HG02870 (cell line): ENCODE data around the gene TRIM8.
"Not testable (repeated sequence)": the region's sequence is repeated elsewhere in the genome, so short reads cannot be mapped to it uniquely, and the experiment has no call there.

Source experiments
- ATAC-seq: cut with Tn5 transposase; IDR thresholded peaks from one replicate; pipeline ENCODE4 v1.9.1; 2021; ENCODE audit warnings: mild to moderate bottlenecking, moderate library complexity; ENCODE audit not compliant: unreplicated experiment

Gene TRIM8

GRCh38 chr10:102648889-102649796 lies 4.9 kb downstream of the TRIM8 start:
- no peak for ATAC-seq

DNA sequence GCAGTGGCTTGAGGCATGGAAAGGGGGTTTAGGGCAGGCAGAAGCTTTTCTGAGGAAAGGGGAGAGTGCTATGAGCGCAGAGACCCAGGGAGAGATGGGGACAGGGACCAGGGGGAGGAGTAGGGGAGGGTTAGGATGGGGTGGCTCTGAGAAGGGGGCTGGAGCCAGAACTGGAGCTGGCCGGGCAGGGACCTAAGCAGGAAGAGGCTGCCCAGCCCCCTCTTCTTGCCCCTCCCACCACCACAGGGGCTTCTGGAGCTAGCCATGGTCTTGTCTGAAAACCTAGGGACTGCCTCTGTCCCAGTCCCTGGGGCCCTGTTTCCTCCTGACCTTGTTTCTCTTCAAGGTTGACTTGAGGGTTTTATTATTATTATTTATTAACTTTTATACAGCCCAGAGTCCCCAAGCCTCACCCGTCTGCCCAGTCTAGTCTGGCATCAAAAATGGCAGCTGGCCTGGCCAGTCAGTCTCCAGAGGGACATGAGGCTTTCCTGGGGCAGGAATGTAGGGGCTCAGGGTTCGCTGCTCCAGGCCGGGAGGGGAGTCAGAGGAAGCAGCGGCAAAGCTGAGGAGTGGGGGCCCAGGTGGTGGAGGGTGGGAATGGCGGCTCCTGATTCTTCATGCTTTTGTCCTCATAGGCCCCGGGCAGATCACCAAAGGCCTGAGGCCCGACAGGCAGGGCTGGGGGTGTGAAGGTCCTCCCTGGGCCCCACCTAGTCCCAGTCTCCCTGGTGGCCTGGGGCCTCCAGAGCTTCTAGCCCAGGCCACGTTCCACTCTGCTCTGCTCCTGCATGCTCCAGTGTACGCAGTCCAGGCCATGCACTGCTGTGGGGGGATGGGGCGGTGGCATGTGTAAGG lies 5.7 kb downstream of the TRIM8 start:
- no peak for ATAC-seq

- ATAC-seq: no peak
Observed at GRCh38 chr10:102650655-102651454, 6.6 kb downstream of the TRIM8 start.

DNA sequence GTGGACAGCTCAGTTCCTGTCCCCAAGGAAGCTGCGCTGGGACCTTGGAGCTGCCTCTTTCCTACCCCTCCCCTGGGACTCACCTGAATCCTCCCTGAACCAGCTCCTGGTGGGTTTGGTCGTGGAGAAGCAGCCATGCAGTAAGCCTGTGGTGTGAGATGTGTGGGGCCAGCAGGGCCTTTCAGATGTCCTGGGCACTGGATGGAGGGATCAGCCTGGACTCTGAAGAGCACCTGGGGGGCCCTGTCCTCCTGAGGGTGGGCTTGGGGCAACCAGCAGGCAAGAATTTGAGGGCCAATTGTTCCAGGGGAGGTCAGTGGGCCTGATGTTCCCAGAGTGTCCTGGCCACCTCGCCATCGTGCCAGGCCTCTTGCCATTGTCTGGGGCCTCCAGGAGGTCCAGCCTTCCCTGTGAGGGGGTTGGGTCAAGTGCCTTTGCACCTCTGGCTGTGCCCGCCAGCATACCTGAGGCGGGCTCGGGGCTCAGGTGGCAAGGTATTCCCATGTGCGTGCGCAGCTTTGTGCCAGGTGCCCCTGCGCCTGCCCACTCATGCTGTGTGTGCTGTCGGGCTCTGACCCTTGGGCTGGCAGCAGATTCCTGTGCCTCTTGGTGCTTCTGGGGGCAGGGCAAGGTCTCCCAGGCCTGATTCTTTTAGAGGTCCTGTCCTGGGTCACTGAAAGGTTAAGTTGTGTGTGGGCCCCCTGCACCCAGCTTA lies 7.3 kb downstream of the TRIM8 start:
- ATAC-seq: no peak

- ATAC-seq: peak; percentile 55
Observed at GRCh38 chr10:102652170-102652916, 8.1 kb downstream of the TRIM8 start.

- no peak for ATAC-seq
Observed at GRCh38 chr10:102653060-102653459, 8.8 kb downstream of the TRIM8 start.

GRCh38 chr10:102654566-102654965 lies 10.3 kb downstream of the TRIM8 start:
- ATAC-seq: no peak

- ATAC-seq: no peak
Observed at GRCh38 chr10:102654969-102655368, 10.7 kb downstream of the TRIM8 start.

DNA sequence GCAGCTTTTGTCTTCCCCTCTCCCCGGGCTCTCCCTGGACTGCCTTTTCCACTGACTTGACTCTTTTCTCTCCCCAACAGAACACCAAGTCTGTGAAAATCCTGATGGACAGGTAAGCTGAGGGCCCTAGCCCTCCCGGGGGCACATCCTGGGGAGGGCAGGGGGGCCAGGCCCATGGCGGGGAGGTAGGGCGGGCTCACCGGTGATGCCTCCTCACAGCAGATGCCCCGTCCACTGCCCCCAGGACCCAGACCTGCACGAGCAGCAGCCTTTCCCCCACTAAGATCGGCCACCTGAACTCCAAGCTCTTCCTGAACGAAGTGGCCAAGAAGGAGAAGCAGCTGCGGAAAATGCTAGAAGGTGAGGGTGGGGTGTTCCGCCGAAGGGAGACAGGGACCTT lies 11.7 kb downstream of the TRIM8 start:
- ATAC-seq: no peak

DNA sequence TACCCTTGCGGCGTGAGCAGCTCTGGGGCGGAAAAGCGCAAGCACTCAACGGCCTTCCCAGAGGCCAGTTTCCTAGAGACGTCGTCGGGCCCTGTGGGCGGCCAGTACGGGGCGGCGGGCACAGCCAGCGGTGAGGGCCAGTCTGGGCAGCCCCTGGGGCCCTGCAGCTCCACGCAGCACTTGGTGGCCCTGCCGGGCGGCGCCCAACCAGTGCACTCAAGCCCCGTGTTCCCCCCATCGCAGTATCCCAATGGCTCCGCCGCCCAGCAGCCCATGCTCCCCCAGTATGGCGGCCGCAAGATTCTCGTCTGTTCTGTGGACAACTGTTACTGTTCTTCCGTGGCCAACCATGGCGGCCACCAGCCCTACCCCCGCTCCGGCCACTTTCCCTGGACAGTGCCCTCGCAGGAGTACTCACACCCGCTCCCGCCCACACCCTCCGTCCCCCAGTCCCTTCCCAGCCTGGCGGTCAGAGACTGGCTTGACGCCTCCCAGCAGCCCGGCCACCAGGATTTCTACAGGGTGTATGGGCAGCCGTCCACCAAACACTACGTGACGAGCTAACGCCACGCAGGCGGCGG lies 12.6 kb downstream of the TRIM8 start:
- ATAC-seq: no peak

DNA sequence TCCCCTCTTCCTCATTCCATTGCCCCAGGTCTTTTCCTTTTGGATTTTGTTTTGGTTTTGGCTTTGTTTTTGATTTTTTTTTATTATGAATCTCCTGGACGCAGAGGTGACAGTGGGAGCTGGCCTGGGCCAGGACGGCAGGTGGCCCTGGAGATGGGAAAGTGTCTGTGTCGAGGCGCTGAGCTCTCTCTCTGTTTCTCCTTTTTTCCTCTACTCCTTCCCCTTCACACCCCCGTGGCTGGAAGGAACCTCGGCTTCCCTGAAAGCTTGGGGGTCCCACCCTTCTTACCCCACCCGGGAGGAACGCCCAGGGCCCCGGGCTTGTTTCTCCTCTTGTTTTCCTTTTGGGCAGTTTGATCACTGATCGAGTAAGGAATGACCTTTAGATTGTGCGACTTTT lies 13.2 kb downstream of the TRIM8 start:
- ATAC-seq: no peak

DNA sequence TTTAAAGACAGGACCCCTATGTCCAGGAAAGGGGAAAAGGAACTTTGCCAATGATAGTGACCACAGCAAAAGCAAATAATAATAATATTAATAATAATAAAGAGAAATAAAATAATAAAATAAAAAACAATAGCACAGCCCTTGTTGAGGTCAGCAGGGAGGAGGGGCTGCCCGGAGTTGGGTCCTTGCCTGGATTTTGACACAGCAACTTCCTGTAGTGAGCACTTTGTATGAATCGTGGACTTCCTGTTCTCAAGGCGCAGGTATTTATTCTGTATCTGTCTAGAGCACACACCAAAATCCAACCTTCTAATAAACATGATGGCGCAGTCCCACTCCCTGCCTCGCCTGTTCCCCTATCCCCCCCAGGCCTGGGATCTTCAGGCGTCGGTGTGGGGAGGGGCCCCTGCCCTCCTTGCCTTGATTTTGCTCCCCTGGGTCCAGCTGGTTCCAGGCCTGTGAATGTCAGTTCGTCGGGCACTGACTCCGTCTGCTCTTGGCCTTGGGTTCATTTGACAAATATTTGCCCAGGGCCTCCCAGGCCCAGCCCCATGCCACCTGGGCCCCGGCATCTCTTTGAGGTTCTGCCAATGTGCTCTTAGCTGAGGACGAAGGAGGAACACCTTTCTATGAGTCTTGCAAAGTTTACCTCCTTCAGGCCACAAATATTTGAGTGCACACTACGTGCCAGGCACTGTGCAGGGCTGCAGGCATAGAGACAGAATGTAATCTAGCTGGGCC lies 13.9 kb downstream of the TRIM8 start:
- ATAC-seq: no peak

DNA sequence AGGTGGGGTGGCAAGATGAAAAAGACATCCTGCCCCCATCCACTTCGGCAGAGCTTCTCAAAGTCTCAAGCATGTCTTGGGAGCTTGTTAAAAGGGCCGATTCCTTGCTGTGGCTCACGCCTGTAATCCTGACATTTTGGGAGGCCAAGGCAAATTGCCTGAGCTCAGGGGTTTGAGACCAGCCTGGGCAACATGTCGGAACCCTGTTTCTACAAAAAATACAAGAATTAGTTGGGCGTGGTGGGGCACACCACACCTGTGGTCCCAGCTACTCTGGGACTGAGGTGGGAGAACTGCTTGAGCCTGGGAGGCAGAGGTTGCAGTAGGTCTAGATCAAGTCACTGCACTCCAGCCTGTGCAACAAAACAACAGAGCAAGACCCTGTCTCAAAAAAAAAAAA lies 14.5 kb downstream of the TRIM8 start:
- ATAC-seq: no peak

DNA sequence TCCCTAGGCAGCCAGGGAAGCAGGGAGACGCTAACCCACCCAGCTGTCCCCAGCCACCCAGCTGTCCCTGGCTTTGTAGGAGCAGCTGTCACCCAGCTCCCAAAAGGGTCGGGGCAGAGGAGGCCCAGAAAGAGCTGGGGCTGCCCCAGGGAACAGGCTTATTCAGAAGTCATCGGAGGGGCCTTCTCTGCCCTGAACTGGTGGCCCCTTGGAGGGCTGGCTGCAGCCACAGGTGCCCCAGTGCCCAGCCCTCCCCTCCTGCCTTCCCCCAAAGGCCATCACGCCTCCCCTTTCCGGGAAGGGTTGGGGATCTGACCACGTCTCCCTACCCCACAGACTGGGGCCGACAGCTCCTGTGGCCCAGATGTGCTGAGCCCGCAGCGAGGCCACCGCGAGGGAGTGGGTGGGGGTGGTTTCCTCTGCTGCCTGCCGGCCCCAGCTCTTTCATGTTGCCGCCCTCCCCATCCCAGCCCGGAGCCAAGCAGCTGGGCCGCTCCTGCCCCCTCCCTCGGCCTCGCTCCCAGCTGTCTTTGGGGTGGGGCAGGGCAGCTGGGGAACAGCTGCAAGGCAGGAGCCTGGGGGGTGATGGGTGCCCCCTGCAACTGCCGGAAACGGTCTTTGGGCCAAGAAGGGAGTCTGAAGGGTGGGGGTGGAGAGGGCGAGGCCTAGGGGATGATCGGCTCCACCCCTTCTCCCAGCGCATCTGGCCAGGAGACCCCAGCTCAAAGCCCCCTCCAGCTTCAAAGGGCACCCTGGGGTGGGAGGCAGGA lies 16.8 kb downstream of the TRIM8 start:
- peak; percentile 81 for ATAC-seq

GRCh38 chr10:102661658-102662028 lies 17.4 kb downstream of the TRIM8 start:
- ATAC-seq: peak; percentile 17

DNA sequence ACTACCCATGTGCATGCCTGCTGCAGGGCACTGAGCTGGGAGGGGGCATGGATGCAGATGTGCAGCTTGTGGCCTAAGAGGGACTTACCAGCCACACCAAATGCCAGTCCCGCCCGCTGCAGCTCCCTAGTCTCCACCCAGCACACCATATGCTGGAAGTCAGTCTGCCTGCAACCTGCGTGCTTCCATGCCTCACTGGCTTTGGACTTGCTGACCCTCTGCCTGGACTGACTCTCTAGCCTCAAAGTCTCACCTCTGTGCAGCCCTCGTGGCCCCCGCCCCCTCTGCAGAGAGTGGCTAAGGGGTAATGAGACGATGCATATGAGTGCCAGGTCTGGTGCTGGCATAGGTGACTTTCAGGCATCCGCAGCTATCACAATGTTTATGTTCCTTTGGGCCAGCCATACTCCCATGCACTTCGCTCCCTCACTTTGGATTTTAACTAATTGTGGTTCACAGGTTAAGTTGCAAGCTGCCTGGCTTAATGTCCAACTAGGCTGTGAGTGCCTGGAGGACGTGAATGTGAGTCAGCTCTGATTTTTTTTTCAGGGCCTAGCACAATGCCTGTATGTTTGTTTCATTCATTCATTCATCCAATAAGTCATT lies 21.7 kb downstream of the TRIM8 start:
- no peak for ATAC-seq

DNA sequence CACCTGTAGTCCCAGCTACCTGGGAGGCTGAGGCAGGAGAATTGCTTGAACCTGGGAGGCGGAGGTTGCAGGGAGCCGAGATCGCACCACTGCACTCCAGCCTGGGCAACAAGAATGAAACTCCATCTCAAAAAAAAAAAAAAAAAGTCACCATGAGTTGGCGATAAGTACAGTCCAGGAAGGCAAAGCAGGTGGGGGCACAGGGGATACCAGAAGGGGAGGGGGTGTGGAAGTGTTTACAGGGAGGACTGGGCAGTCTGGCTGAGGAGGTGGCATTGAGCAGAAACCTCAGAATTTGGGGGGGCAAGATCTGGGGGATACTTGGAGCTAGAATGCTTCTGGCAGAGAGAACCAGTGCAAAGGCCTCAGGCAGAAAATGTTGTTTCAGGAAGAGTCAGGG lies 23.1 kb downstream of the TRIM8 start:
- ATAC-seq: not testable (repeated sequence)
